H9 (cell line): ENCODE results near the gene RRAS. TPM values are rescaled to one million over a fixed set of nuclear protein-coding genes. Genes with fewer than 3 reads are reported as not detected.

Source experiments
- DNase-seq: peaks from one replicate; pipeline ENCODE4 v3.0.0-alpha.2; 2017
- H2AFZ ChIP-seq: one replicate; pipeline ENCODE4 v1.6.1; 2013; ENCODE audit warnings: mild to moderate bottlenecking, low read length, control low read depth, moderate library complexity
- H2AK5ac ChIP-seq: 2 replicates; pipeline ENCODE4 v1.6.1; 2013; ENCODE audit warnings: low read length, control low read depth, mixed read lengths; ENCODE audit not compliant: insufficient read length
- H2BK120ac ChIP-seq: one replicate; pipeline ENCODE4 v1.6.1; 2013; ENCODE audit warnings: low read depth, mild to moderate bottlenecking, low read length, control low read depth, inconsistent platforms; ENCODE audit not compliant: poor library complexity, severe bottlenecking
- H2BK12ac ChIP-seq: 2 replicates; pipeline ENCODE4 v1.6.1; 2013; ENCODE audit warnings: low read length, control low read depth, mixed read lengths, low read depth; ENCODE audit not compliant: insufficient read length
- H2BK15ac ChIP-seq: 2 replicates; pipeline ENCODE4 v1.6.1; 2013; ENCODE audit warnings: low read depth, low read length, control low read depth
- H2BK20ac ChIP-seq: one replicate; pipeline ENCODE4 v1.6.1; 2013; ENCODE audit warnings: low read depth, mild to moderate bottlenecking, low read length, control low read depth, inconsistent platforms; ENCODE audit not compliant: poor library complexity, severe bottlenecking
- H2BK5ac ChIP-seq: 2 replicates; pipeline ENCODE4 v1.6.1; 2013; ENCODE audit warnings: low read length, control low read depth, mixed read lengths; ENCODE audit not compliant: insufficient read length
- H3K14ac ChIP-seq: 2 replicates; pipeline ENCODE4 v1.6.1; 2013; ENCODE audit warnings: low read length, control low read depth; ENCODE audit not compliant: insufficient read depth
- H3K18ac ChIP-seq: 2 replicates; pipeline ENCODE4 v1.6.1; 2013; ENCODE audit warnings: low read depth, mild to moderate bottlenecking, mixed read lengths, low read length, control low read depth; ENCODE audit not compliant: insufficient read length
- H3K23ac ChIP-seq: 2 replicates; pipeline ENCODE4 v1.6.1; 2013; ENCODE audit warnings: low read length, control low read depth, mixed read lengths, low read depth; ENCODE audit not compliant: insufficient read length
- H3K23me2 ChIP-seq: 2 replicates; pipeline ENCODE4 v1.6.1; 2013; ENCODE audit warnings: low read depth, mild to moderate bottlenecking, mixed read lengths, low read length, control low read depth; ENCODE audit not compliant: insufficient read length, poor library complexity, severe bottlenecking
- H3K27ac ChIP-seq: 2 replicates; pipeline ENCODE4 v1.5.1; 2013; ENCODE audit warnings: low read length, control low read depth, mixed read lengths, low read depth; ENCODE audit not compliant: insufficient read length
- H3K27me3 ChIP-seq: 2 replicates; pipeline ENCODE4 v1.6.1; 2013; ENCODE audit warnings: low read length, control low read depth, inconsistent platforms; ENCODE audit not compliant: insufficient read depth
- H3K4ac ChIP-seq: 2 replicates; pipeline ENCODE4 v1.6.1; 2013; ENCODE audit warnings: low read depth, mild to moderate bottlenecking, control low read depth, inconsistent platforms, low read length, moderate library complexity
- H3K4me1 ChIP-seq: 2 replicates; pipeline ENCODE4 v1.6.1; 2013; ENCODE audit warnings: low read length, control low read depth, inconsistent platforms; ENCODE audit not compliant: insufficient read depth
- H3K4me2 ChIP-seq: 2 replicates; pipeline ENCODE4 v1.6.1; 2013; ENCODE audit warnings: low read length, control low read depth, mixed read lengths; ENCODE audit not compliant: insufficient read length, insufficient read depth
- H3K56ac ChIP-seq: 2 replicates; pipeline ENCODE4 v1.6.1; 2013; ENCODE audit warnings: low read depth, mild to moderate bottlenecking, mixed read lengths, low read length, control low read depth; ENCODE audit not compliant: insufficient read length
- H3K79me1 ChIP-seq: 2 replicates; pipeline ENCODE4 v1.6.1; 2013; ENCODE audit warnings: low read depth, mild to moderate bottlenecking, moderate library complexity, low read length, control low read depth, inconsistent platforms; ENCODE audit not compliant: insufficient read depth, poor library complexity, severe bottlenecking
- H3K79me2 ChIP-seq: 2 replicates; pipeline ENCODE4 v1.6.1; 2013; ENCODE audit warnings: low read length, control low read depth, inconsistent platforms; ENCODE audit not compliant: insufficient read depth
- H3K9ac ChIP-seq: 2 replicates; pipeline ENCODE4 v1.6.1; 2013; ENCODE audit warnings: low read length, control low read depth, mixed read lengths; ENCODE audit not compliant: insufficient read length; ENCODE audit errors: extremely low read depth
- H3K9me3 ChIP-seq: one replicate; pipeline ENCODE4 v1.6.1; 2013; ENCODE audit warnings: low read depth, low read length, inconsistent platforms; ENCODE audit not compliant: control insufficient read depth
- H3T11ph ChIP-seq: one replicate; pipeline ENCODE4 v1.6.1; 2013; ENCODE audit warnings: mild to moderate bottlenecking, low read length, control low read depth, inconsistent platforms
- H4K20me1 ChIP-seq: one replicate; pipeline ENCODE4 v1.6.1; 2013; ENCODE audit not compliant: control insufficient read depth, insufficient read length, insufficient read depth
- H4K5ac ChIP-seq: 2 replicates; pipeline ENCODE4 v1.6.1; 2013; ENCODE audit warnings: low read depth, mild to moderate bottlenecking, mixed read lengths, low read length, control low read depth; ENCODE audit not compliant: insufficient read length
- H4K8ac ChIP-seq: replicated peaks from 2 replicates; pipeline ENCODE4 v1.6.1; 2013; ENCODE audit warnings: low read length, control low read depth, mixed read lengths, low read depth; ENCODE audit not compliant: insufficient read length
- H4K91ac ChIP-seq: 2 replicates; pipeline ENCODE4 v1.6.1; 2013; ENCODE audit warnings: low read depth, mild to moderate bottlenecking, moderate library complexity, mixed read lengths, low read length, control low read depth; ENCODE audit not compliant: insufficient read length
- H3K27ac Mint-ChIP-seq, 3 experiments: 2 replicates in 2 of 3; 3 replicates in 1 of 3; pipeline ENCODE4 v1.8.0; 2020 to 2021; ENCODE audit warnings: mixed read lengths in 3 of 3, mild to moderate bottlenecking in 1 of 3, moderate library complexity in 1 of 3
- H3K27me3 Mint-ChIP-seq: 2 replicates; pipeline ENCODE4 v1.8.0; 2021; ENCODE audit warnings: low read depth, mild to moderate bottlenecking, moderate library complexity, mixed read lengths
- H3K36me3 Mint-ChIP-seq, 3 experiments: 2 replicates in 2 of 3; 3 replicates in 1 of 3; pipeline ENCODE4 v1.8.0; 2020 to 2021; ENCODE audit warnings: low read depth in 3 of 3, mixed read lengths in 3 of 3; ENCODE audit not compliant: insufficient read depth in 1 of 3
- H3K4me1 Mint-ChIP-seq, 2 experiments: 2 replicates each; pipeline ENCODE4 v1.8.0; 2020; ENCODE audit warnings: mixed read lengths in 2 of 2
- H3K4me3 Mint-ChIP-seq, 2 experiments: 2 replicates in 1 of 2; 3 replicates in 1 of 2; pipeline ENCODE4 v1.8.0; 2020 to 2021; ENCODE audit warnings: mild to moderate bottlenecking in 2 of 2, mixed read lengths in 2 of 2, moderate library complexity in 1 of 2
- H3K9me3 Mint-ChIP-seq, 2 experiments: 2 replicates in 1 of 2; 3 replicates in 1 of 2; pipeline ENCODE4 v1.8.0; 2020; ENCODE audit warnings: mild to moderate bottlenecking in 2 of 2, mixed read lengths in 2 of 2, moderate library complexity in 1 of 2
- CTCF ChIP-seq: fragments of 200-600 bp; sonication (generic); conservative IDR thresholded peaks from 3 replicates; pipeline ENCODE4 v1.8.0; 2021; ENCODE audit warnings: antibody characterized with exemption, mild to moderate bottlenecking
- WGBS: extraction: QIAGEN DNeasy Blood & Tissue Kit; methylation state at CpG from one replicate; pipeline ENCODE4 v1.1.7; 2013; ENCODE audit warnings: missing lambda C conversion rate, low lambda C conversion rate, mixed read lengths; ENCODE audit not compliant: insufficient read length; ENCODE audit errors: extremely low coverage; 5-methylcytosine and 5-hydroxymethylcytosine counted together
- total RNA-seq: library from RNA; stranded (reverse); gene quantifications from 2 replicates; pipeline ENCODE4 v1.2.1, GENCODE V29; 2021

The RRAS gene
- total RNA-seq, 1 experiment from 2014 or later = 9.9 TPM

- H2AFZ ChIP-seq = no peak overlapping the region
- H4K5ac ChIP-seq = no peak overlapping the region
- Mint-ChIP-seq H3K4me3 (no peak overlapping the region), H3K36me3 (peaks cover 10 to 34% (median 32%) of the 10 kb centered on the region in 3 experiments), H3K4me1 (peaks cover 5 to 7% of the 10 kb centered on the region in 2 experiments), H3K9me3 (no peaks in the 10 kb centered on the region), H3K27me3 (no peaks in the 10 kb centered on the region), H3K27ac (peak overlapping the region in 2 of 3 experiments; percentile 59; a peak in 2 of 7 replicates)
- TF ChIP-seq CTCF = no peak
- no peak overlapping the region for H3K18ac ChIP-seq
- H3K4me2 ChIP-seq = no peak overlapping the region
- no peak overlapping the region for H2BK15ac ChIP-seq
- no peak overlapping the region for H2BK20ac ChIP-seq
- no peak overlapping the region for H3K27ac ChIP-seq
- no peak overlapping the region for H4K8ac ChIP-seq
- H3K14ac ChIP-seq = no peak overlapping the region
- H3K79me2 ChIP-seq = no peaks in the 10 kb centered on the region
- no CpG with 5 or more reads among the region's 9 CpGs for WGBS
- H2BK12ac ChIP-seq = no peak overlapping the region
- no peaks in the 10 kb centered on the region for H3K27me3 ChIP-seq
- no peaks in the 10 kb centered on the region for H3K79me1 ChIP-seq
- no peak overlapping the region for H3K56ac ChIP-seq
- H3K4me1 ChIP-seq = no peaks in the 10 kb centered on the region
- H3K9ac ChIP-seq = no peak overlapping the region
- peaks cover 2% of the 10 kb centered on the region for H4K20me1 ChIP-seq
- no peak overlapping the region for H3T11ph ChIP-seq
- H2BK120ac ChIP-seq = no peak overlapping the region
- DNase-seq = no peak
- no peak overlapping the region for H2BK5ac ChIP-seq
- no peak overlapping the region for H4K91ac ChIP-seq
- no peaks in the 10 kb centered on the region for H3K23me2 ChIP-seq
- H3K23ac ChIP-seq = no peak overlapping the region
- no peak overlapping the region for H3K4ac ChIP-seq
- no peaks in the 10 kb centered on the region for H3K9me3 ChIP-seq
- no peak overlapping the region for H2AK5ac ChIP-seq
Measured at GRCh38 chr19:49629659-49630058, 10.3 kb downstream of the RRAS start.
